Upper lobe of left lung (tissue), 4 donors: Measurements from ENCODE around the gene CYP2R1.

Experiments
- POLR2A ChIP-seq, 4 donors: fragments of 450-650 bp; IDR thresholded peaks; one replicate each; pipeline ENCODE4 v1.5.1; 2016 to 2017; ENCODE audit warnings: antibody characterized with exemption in 4 of 4, mild to moderate bottlenecking in 2 of 4
- POLR2AphosphoS5 ChIP-seq, 2 donors: sonication (generic); formaldehyde crosslinking; IDR thresholded peaks; one replicate each; pipeline ENCODE4 v1.5.1; 2017; ENCODE audit warnings: antibody characterized with exemption in 2 of 2
- TF ChIP-seq, protein P1 (sequence below), 6 experiments: fragments of 450-650 bp in 4 of 6; fragments of 200-600 bp in 2 of 6; sonication (generic) in 2 of 6; IDR thresholded peaks; one replicate each; pipeline ENCODE4 v1.5.1; 2016 to 2019; ENCODE audit warnings: antibody characterized with exemption in 6 of 6

DNA sequence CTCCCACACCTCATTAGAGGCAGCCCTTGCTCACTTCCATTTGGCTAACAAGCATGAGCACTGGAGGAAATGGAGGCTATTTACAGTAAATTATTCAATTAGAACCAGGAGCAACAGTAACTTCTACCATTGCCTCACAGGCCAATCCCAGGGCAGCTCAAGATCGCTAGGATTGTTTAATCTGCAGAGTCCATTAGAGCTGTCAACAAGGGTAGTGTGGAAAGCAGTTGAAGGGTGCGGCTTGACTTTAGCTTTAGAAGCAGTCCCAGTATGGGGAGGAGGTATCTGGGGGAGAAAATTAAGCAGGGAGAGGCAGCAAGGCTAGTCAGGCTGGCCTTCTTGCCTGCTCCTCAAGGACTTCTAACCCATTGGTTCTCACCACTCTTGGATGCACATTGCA, 38.3 kb upstream of the CYP2R1 start:
- no peak for TF ChIP-seq POLR2A (IDR thresholded peaks at IDR 0.05)
- TF ChIP-seq, protein P1, sequence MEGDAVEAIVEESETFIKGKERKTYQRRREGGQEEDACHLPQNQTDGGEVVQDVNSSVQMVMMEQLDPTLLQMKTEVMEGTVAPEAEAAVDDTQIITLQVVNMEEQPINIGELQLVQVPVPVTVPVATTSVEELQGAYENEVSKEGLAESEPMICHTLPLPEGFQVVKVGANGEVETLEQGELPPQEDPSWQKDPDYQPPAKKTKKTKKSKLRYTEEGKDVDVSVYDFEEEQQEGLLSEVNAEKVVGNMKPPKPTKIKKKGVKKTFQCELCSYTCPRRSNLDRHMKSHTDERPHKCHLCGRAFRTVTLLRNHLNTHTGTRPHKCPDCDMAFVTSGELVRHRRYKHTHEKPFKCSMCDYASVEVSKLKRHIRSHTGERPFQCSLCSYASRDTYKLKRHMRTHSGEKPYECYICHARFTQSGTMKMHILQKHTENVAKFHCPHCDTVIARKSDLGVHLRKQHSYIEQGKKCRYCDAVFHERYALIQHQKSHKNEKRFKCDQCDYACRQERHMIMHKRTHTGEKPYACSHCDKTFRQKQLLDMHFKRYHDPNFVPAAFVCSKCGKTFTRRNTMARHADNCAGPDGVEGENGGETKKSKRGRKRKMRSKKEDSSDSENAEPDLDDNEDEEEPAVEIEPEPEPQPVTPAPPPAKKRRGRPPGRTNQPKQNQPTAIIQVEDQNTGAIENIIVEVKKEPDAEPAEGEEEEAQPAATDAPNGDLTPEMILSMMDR (IDR thresholded peaks at IDR 0.05) = no peak
- no peak for TF ChIP-seq POLR2AphosphoS5 (IDR thresholded peaks at IDR 0.05)
